Measurements from ENCODE around the gene AOAH.

Gene AOAH

DNA sequence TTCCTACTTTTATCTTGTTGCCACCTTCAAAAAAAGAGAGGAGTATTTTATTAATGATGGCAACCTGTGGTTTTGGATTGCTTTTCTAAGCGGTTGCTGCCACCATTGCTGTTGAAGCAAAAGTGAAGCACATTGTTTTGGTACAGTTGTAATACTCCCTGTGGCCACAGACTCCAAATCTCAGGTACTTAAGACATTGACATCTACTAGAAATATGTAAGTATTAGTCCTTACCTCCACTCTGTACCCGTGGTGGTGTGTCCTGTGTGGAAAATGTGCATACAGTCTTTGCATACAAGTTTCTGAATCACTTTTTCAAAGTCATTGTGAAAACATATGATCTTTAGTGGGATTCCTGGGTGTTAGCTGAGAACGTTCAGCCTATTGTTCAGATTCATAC lies 248.9 kb downstream of the AOAH start:
- Histone ChIP-seq H3K9ac (ENCODE audit: low read depth, low read length, poor library complexity, severe bottlenecking) (no peak overlapping the region), H3K4me2 (ENCODE audit: low read depth, low read length, poor library complexity, severe bottlenecking) (peak overlapping the region; percentile 72), H3K9me3 (ENCODE audit: insufficient read depth, low read depth, low read length) (peaks cover 7% of the 10 kb centered on the region; the same call in 1 of the 2 replicates), H2AFZ (ENCODE audit: low read length) (no peak overlapping the region), H3K36me3 (ENCODE audit: insufficient read depth, low read length) (no peaks in the 10 kb centered on the region), H4K20me1 (ENCODE audit: insufficient read depth, low read length, poor library complexity, severe bottlenecking) (no peaks in the 10 kb centered on the region), H3K27me3 (ENCODE audit: insufficient read depth, low read length, poor library complexity, severe bottlenecking) (no peaks in the 10 kb centered on the region), H3K79me2 (ENCODE audit: insufficient read depth, low read length) (no peaks in the 10 kb centered on the region), H3F3A (ENCODE audit: low read depth) (peaks cover 16% of the 10 kb centered on the region), H3K4me3 (ENCODE audit: low read length, poor library complexity, severe bottlenecking) (peak overlapping the region; percentile 53), H3K4me1 (ENCODE audit: insufficient read depth, low read length, poor library complexity, severe bottlenecking) (peaks cover 29% of the 10 kb centered on the region), H3K9me2 (replicated peaks; ENCODE audit: low read depth, low read length) (no peaks in the 10 kb centered on the region)
- TF ChIP-seq, protein P1, sequence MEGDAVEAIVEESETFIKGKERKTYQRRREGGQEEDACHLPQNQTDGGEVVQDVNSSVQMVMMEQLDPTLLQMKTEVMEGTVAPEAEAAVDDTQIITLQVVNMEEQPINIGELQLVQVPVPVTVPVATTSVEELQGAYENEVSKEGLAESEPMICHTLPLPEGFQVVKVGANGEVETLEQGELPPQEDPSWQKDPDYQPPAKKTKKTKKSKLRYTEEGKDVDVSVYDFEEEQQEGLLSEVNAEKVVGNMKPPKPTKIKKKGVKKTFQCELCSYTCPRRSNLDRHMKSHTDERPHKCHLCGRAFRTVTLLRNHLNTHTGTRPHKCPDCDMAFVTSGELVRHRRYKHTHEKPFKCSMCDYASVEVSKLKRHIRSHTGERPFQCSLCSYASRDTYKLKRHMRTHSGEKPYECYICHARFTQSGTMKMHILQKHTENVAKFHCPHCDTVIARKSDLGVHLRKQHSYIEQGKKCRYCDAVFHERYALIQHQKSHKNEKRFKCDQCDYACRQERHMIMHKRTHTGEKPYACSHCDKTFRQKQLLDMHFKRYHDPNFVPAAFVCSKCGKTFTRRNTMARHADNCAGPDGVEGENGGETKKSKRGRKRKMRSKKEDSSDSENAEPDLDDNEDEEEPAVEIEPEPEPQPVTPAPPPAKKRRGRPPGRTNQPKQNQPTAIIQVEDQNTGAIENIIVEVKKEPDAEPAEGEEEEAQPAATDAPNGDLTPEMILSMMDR (conservative IDR thresholded peaks at IDR 0.05; ENCODE audit: low read length) = no peak
- no peak for TF ChIP-seq EZH2phosphoT487 (IDR thresholded peaks at IDR 0.05; ENCODE audit: borderline replicate concordance)

DNA sequence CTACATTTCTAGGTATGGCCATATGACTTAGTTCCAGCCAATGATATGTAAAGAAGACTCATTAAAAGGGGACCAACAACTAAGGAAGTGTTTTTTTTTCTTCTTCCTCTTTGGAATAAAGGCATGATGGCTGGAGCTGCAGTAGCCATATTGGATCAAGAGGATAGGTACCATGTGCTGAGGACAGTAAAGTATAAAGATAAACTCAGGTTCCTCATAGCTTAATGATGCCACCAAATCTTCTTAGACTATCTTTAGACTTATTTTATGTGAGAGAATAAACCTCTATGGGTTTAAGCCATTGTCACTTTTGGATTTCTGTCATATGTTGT lies 249.3 kb downstream of the AOAH start:
- Histone ChIP-seq H3K4me2 (ENCODE audit: low read depth, low read length, poor library complexity, severe bottlenecking) (peak overlapping the region; percentile 72), H3K9me3 (ENCODE audit: insufficient read depth, low read depth, low read length) (peaks cover 7% of the 10 kb centered on the region; the same call in 1 of the 2 replicates), H3K9me2 (replicated peaks; ENCODE audit: low read depth, low read length) (no peaks in the 10 kb centered on the region), H3K36me3 (ENCODE audit: insufficient read depth, low read length) (no peaks in the 10 kb centered on the region), H2AFZ (ENCODE audit: low read length) (peak overlapping the region; percentile 23; the same call in 1 of the 2 replicates), H3K4me3 (ENCODE audit: low read length, poor library complexity, severe bottlenecking) (peak overlapping the region; percentile 53), H3F3A (ENCODE audit: low read depth) (peaks cover 12% of the 10 kb centered on the region), H3K9ac (ENCODE audit: low read depth, low read length, poor library complexity, severe bottlenecking) (peak overlapping the region; percentile 25), H3K79me2 (ENCODE audit: insufficient read depth, low read length) (no peaks in the 10 kb centered on the region), H4K20me1 (ENCODE audit: insufficient read depth, low read length, poor library complexity, severe bottlenecking) (no peaks in the 10 kb centered on the region), H3K4me1 (ENCODE audit: insufficient read depth, low read length, poor library complexity, severe bottlenecking) (peaks cover 25% of the 10 kb centered on the region), H3K27me3 (ENCODE audit: insufficient read depth, low read length, poor library complexity, severe bottlenecking) (no peaks in the 10 kb centered on the region)
- TF ChIP-seq EZH2phosphoT487 (IDR thresholded peaks at IDR 0.05; ENCODE audit: borderline replicate concordance) = no peak
- TF ChIP-seq, protein P1 (conservative IDR thresholded peaks at IDR 0.05; ENCODE audit: low read length) = no peak

DNA sequence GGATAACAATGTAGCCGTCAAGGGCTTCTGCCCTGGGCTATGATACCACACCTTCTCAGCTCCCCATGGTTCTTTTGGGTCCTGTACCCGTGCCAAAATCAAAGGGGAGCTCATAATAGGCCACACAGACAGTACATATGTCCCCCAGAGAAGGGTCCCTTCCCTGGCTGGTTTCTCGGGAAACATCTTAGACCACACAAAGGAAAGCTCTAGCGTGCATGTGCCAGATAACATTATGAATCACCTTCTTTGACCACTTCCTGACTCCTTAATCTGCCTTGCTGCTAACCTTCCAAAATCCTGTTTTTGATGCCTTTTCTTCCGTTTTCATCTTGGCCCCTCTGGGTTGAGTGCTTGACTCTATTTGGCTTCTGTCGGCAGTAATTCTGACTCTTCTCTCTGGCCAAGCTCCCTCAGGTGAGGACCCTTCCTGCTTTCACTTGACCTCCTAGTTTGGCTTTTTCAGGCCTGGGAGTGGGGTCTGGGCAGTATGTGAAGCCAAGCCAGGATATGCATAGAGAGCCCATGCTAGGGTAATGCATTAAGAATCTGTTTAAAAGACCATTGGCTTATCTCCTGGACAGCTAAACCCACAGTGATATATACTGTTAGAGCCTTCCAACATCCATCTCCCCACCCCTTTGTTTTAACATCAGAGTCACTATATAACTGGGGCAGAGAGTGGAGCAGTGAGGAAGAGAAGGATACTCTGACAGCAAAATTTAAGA lies 249.8 kb downstream of the AOAH start:
- peaks cover 20% of the 10 kb centered on the region for H3K4me1 ChIP-seq (ENCODE audit: insufficient read depth, low read length, poor library complexity, severe bottlenecking)
- peak overlapping the region; percentile 23; the same call in 1 of the 2 replicates for H2AFZ ChIP-seq (ENCODE audit: low read length)
- peaks cover 6% of the 10 kb centered on the region; the same call in 1 of the 2 replicates for H3K9me3 ChIP-seq (ENCODE audit: insufficient read depth, low read depth, low read length)
- H3K4me2 ChIP-seq (ENCODE audit: low read depth, low read length, poor library complexity, severe bottlenecking) = peak overlapping the region; percentile 72
- H3K4me3 ChIP-seq (ENCODE audit: low read length, poor library complexity, severe bottlenecking) = peak overlapping the region; percentile 53
- no peaks in the 10 kb centered on the region for H3K27me3 ChIP-seq (ENCODE audit: insufficient read depth, low read length, poor library complexity, severe bottlenecking)
- H3K9ac ChIP-seq (ENCODE audit: low read depth, low read length, poor library complexity, severe bottlenecking) = peak overlapping the region; percentile 25
- H3F3A ChIP-seq (ENCODE audit: low read depth) = peaks cover 10% of the 10 kb centered on the region
- no peaks in the 10 kb centered on the region for H4K20me1 ChIP-seq (ENCODE audit: insufficient read depth, low read length, poor library complexity, severe bottlenecking)
- H3K79me2 ChIP-seq (ENCODE audit: insufficient read depth, low read length) = no peaks in the 10 kb centered on the region
- no peaks in the 10 kb centered on the region for H3K36me3 ChIP-seq (ENCODE audit: insufficient read depth, low read length)
- H3K9me2 ChIP-seq (replicated peaks; ENCODE audit: low read depth, low read length) = no peaks in the 10 kb centered on the region
- no peak for TF ChIP-seq EZH2phosphoT487 (IDR thresholded peaks at IDR 0.05; ENCODE audit: borderline replicate concordance)
- TF ChIP-seq, protein P1 (conservative IDR thresholded peaks at IDR 0.05; ENCODE audit: low read length) = no peak

All from Loucy (cell line).